DMS53 treated with DMSO at 0.1 percent for 48 hours (cell line): ENCODE results near the gene S100A16.
"Not testable (repeated sequence)": the region's sequence is repeated elsewhere in the genome, so short reads cannot be mapped to it uniquely, and the experiment has no call there.

Experiments used
- DNase-seq: peaks from one replicate; lab custom pipeline; 2025; ENCODE audit not compliant: unreplicated experiment; lab: John Stamatoyannopoulos, UW

Gene S100A16, protein sequence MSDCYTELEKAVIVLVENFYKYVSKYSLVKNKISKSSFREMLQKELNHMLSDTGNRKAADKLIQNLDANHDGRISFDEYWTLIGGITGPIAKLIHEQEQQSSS

DNA sequence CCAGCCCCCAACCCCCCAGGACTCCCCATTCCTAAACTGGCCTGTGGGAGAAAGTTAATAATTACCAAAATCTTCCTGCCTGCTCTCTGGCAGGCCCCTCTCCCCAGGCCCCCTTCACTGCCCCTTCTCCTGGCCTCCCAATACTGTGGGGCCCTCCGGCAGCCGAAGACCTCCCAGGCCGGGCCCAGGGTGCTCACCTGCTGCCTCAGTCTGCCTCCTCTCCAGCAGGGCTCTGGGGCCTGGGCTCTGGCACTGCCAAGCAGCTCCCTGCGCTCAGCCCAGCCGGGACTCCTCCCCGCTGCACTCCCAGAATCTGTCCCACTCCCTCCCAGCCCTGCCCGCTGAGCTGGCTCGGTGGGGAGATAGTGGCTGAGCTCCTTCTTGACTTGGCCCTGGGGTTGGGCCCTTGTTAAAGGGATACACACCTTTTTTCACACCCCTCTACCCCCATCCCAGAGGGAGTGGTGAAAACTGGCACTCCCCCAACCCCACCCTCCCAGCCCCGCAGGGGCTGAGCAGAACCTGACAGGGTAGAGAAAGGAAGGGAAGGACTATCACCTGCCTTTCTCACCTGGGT is at the start of gene S100A16:
Gene S100A16 (minus strand): TSS at position 383 of the 577 bp plus-strand sequence. CDS start 4,986 bp downstream, outside the sequence.
- no peak for DNase-seq

DNA sequence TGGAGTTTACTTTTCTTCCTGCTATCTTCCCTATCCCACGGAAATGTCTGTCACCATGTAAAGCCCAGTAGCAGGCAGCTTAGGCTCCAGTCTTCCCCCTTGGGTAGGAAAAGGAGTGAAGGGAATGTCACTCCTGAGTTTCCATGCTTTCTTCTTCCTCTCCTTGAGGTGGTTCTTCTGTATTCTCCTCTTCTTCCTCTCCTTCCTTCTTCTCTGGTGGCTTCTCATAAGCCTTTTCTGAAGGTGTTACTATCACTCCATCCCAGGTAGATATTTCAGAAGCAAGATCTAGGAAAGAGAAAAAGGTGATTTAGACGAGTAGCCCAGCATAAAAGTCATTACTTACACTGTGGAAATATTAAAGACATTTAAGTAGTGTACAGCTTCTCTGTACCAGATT is 49.3 kb upstream of the S100A16 start:
- DNase-seq = no peak

DNA sequence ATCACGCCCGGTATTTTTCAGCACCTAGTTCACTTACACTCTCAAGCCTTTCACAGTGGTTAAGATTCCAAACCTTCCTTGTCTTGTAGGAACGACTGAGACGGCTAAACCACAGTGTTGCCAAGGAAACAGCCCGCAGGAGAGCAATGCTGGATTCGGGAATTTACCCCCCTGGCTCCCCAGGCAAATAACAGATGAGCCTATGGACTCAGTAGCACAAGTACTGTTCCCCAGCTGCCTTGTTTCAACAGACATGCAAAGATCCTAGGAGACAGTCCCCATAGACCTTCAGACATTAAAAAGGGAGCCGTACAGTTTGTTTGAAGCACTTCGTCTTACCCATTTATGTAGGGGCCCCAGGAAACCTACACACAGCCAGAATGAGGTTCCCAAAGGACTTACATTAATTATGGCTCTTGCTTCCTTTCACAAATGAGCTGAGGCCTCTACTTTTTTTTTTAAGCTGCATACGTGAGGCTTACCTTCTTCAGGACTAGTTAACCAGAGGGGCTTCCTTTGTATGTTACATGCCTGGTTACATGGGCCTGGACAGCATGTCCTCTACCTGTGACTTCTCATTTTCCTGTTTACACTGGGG is 48.3 kb upstream of the S100A16 start:
- DNase-seq = no peak

DNA sequence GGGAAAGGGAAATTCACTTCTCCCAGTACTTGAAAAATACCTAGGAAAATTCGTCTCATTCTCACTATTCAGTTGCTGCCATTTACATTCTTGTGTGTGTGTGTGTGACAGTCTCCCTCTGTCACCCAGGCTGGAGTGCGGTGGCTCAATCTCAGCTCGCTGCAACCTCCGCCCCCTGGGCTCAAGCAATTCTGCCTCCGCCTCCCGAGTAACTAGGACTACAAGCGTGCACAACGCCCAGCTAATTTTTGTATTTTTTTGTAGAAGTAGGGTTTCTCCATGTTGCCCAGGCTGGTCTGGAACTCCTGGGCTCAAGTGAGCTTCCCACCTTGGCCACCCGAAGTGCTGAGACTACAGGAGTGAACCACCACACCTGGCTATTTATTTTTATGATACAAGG is 46.7 kb upstream of the S100A16 start:
- no peak for DNase-seq

DNA sequence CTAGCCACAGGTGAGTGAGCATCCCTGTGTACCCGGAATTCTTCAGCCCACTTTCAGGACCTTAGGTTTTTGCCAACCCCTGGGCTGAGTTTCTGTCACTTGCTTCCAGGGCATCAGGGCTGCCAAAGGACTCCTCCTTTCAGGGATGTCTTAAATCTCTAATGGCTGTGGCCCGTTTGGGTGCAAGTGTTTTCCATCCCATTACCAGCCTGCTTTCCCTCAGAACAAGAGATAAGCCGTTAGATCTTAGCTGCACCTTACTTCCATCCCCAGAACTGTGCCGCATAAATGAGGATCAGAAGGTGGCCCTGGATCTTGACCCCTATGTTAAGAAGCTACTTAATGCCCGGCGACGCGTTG is 46.2 kb upstream of the S100A16 start:
- no peak for DNase-seq

DNA sequence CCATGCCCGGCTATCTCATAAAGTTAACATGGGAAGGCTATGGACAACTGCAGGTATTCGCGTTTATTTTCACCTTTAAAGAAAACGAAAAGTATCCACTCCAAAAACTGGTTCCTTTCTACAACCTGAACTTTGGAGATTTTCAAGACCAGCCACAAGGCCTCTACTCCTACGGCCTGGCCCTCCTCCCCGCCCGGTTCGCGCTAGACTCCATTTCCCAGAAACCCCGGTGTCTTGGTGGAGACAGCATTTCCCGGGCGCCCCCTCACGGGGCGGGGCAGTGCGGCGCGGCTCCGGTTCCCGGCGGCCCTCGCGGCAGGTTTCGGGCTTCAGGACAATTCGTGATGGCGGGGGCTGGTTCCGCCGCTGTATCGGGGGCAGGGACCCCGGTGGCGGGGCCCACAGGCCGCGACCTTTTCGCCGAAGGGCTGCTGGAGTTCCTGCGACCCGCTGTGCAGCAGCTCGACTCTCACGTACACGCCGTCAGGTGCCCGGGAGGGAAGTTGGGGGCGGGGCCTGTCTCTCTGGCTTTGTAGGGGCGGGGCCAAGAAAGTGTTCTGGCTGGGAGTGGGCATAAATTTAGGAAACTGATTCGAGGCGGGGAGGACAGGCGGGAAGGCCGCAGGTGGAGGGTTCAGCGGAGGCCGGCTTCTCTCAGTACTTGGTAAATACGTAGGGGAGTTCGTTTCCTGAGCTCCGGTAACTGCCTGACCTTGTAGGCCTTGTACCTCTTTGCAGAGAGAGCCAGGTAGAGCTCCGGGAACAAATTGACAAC is 45.6 kb upstream of the S100A16 start, which contains the start of gene SNAPIN:
Gene SNAPIN (plus strand): TSS at position 304 of the 775 bp plus-strand sequence. CDS start 41 bp downstream, at position 345.
- DNase-seq = peak; percentile 84

DNA sequence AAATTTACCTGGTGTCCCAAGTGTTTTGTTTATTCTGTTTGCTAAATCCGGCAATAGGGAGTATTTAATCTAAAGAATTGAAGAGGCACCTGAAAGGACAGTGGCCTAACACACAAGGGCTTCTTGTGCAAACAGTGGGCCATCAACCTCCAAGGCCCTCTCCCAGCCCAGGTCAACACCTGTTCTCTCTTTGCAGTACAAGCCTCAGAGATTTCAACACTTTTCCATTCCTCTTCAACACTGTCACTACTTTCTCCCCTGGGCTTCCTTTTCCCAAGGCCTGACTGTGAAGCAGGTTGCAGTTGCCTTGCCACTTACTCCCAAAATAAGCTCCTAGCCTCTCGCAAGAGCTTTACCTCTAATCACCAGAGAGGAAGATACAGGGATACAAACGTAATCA is 42.4 kb upstream of the S100A16 start:
- DNase-seq = peak; percentile 94

DNA sequence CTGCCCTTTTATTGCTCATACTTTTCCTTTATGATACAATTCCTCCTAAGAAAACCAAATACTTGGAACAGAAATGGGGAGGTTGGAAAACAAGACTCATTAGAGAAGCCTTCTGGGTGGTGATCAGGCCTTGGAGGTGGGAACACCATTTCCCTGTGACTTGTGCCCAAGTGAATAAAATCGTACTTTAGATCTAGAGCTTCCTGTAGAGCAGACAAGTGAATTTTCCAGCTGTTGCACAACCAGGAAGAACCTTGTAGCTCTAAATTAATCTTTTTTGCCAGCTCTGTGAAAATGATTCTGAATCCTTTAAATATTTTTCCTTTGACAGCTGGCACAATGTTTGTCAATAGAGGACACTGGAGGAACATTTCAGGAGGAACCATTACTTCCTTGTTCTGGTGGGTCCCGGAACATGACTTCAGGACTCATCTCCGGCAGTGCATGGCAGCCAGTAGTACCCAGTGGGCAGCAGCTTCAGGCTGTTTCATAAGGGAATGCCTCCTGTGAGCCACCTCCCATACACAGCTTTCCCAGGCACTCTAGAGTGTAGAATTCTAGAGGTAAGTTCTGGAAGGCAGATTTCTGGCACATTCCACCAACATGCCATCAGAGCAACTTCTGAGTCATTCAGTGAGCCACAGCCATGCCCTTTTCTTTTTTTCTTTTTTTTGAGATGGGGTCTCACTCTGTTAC is 40.0 kb upstream of the S100A16 start:
- no peak for DNase-seq

DNA sequence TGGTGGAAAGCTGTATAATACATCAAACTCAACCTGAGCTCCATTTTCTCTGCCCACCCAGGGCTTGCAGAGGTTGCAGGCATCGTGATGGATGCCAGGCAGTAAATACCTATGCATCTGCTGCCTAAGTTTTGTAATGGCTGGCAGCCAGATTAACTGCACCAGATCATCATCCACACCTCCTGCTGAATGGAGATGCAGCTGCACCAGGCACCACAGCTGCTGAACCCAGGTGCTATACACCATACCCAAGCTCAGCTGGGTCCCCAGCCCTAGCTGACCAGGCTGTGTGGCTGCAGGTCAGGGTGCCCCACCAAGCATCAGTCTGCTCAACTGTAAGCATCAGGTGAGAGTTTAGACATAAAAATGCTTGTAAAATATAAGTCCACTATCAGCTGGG is 38.8 kb upstream of the S100A16 start:
- DNase-seq = no peak

DNA sequence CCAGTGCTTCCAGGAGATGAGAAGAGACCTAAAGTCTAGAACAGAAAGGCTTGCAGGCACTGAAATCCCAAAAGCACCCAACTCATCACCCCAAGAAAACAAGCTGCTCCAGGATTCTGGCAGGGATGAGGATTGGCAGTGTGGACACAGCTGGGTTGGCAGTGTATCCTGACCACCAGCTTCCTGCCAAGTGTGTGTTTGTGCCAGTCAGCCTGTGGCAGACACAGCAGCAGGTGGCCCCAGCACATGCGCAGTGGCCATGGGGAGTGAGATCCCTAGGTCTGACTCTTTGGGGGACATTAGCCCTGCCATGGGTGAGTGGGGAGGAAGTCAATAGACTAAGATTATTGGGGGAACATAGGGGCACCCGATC is 36.9 kb upstream of the S100A16 start:
- DNase-seq = peak; percentile 56

DNA sequence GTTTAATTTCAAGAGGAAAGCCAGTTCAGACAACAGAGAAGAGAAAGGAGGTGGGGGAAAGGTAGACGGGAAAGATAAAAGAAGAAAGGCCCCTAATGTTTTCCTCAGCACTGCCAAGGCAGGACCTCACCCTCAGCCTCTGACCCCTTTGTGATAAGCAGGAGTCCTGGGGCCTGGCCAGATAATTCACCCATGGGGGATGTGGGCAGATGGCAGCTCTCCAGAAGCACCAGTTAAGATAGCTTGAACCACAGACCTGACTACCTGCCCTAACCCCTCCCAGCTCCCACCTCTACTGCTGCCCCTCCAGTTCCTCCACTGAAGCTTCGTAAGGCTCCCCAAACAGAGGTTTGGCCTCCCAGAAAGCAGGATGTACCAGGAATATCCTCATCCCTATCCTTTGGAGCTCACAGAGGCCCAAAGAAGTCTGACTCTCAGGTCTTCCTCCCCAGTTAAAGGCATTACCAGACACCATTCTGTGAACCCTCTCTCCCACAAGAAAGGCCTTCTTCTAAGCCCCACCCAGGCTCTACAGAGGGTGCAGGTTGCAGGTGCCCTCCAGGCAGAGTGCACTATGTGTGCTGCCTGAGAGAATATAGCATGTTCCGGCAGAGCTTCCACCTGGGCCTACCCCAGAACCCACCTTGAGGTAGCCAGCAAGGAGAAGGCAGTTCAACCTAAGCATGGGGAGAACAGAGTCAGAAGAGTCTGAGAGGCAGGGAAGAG is 36.4 kb upstream of the S100A16 start:
- DNase-seq = peak; percentile 34

DNA sequence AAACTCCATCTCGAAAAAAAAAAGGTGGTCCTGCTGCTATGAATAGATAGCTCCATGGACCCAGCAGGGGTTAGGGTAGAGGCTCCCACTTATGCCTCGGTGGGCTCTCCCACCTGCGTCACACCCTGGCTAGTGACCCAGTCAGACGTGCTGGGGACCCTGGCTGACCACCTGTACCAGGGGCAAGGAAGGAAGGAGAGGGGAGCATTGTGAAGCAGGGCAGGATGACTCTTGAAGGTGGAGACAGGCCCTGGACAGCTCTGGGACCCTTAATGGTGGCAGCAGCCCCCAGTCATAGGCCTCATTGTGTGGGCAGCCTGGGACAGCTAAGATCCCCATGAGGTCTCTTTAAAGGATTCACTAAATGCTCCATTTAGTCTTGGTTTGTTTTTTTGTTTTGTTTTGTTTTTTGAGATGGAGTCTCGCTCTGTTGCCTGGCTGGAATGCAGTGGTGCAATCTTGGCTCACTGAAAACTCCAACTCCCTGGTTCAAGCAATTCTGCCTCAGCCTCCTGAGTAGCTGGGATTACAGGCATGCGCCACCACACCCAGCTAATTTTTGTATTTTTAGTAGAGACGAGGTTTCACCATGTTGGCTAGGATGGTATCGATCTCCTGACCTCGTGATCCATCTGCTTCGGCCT is 35.2 kb upstream of the S100A16 start:
- DNase-seq = no peak

DNA sequence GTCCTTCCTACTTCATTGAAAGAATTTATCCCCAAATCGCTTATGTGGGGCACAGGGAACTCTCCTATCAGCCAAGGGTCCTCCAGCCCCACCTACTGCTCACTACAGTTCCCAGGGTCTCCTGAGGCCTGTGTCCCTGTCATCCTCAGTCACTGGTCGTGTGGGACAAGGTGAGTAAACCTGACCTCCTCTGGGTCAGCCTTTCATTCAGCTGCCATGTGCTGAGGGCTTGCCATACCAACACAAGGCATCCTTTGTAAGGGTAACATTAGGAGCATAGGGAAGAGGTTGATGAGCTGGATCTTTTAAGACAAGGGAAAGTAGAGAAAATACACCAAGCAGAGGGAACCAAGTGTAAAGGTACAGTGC is 34.4 kb upstream of the S100A16 start:
- DNase-seq = no peak

DNA sequence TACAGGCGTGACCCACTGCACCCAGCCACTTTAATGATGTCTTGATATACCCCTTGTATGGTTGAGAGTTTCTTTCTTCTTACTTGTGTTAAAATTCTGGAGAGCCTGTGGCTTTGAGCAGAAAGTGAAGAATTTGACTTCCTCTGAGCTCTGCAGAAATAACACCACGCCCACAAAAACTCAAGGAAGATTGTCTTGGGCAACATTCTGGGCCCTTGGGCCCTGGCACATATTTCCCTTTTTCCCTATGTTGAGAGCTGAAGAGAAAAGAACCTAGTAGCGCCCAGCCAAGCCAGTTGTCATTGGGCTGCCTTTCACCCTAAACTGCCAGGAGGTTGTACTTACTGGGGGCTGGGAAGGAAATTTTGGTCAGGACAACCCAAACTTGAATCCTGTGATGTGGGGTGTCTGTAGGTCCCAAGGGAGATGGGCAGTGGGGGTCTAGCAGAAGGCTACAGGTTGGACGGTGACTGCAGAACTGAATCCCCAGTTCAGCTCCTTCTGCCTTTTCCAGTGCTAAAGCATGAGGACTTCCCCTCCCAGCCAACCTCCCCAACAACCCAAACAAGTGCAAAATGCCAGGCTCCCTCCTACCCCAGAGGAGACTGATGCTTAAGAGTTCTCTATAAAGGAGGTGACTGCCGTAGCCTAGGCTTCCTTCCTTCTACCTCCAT is 33.9 kb upstream of the S100A16 start:
- DNase-seq = no peak

DNA sequence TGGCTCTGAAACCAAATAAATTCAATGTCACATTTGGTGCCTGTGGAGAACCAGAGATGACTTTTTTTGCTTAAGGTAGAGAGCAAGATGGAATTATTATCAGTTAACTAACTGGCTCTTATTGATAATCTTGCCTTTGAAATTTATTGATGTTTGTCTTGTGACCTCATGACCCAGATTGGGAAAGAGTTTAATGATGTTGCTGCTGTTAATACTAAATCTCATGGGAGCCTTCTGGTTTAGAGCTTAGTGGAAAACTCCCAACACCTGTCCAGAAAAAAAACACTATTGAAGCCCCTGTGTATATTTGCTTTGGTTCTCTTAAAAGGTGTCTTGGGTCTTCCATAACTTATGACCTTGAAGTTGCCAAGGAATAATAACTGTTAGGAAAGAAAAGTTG is 30.9 kb upstream of the S100A16 start:
- no peak for DNase-seq

DNA sequence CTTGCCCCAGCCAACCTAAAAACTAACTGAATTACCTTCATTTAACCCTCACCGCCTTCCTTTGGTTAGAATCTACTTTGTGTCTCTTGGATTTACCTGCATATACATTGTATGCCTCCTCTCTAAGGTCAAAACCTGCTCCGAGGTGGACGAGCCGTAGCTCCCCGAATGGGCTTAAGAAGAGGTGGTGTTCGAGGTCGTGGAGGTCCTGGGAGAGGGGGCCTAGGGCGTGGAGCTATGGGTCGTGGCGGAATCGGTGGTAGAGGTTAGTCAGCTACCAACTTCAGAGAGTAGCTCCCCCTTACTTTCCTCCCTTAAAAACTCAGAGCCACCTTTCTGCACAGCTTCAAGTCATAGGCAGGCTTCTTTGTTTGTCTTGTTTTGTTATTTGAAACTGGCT is 30.2 kb upstream of the S100A16 start:
- DNase-seq = no peak

DNA sequence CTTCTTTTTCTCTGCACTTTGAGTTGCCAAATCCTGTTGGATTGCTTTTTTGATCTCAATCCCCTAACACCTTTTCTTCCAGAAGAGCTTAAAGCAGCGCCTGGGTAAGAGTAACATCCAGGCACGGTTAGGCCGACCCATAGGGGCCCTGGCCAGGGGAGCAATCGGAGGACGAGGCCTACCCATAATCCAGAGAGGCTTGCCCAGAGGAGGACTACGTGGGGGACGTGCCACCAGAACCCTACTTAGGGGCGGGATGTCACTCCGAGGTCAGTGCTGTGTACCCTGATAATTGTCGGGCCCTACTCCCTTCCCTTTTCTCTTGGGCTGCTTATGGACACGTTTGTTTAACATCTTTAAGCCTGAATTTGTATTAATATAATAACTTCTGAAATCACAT is 29.2 kb upstream of the S100A16 start:
- DNase-seq = no peak

DNA sequence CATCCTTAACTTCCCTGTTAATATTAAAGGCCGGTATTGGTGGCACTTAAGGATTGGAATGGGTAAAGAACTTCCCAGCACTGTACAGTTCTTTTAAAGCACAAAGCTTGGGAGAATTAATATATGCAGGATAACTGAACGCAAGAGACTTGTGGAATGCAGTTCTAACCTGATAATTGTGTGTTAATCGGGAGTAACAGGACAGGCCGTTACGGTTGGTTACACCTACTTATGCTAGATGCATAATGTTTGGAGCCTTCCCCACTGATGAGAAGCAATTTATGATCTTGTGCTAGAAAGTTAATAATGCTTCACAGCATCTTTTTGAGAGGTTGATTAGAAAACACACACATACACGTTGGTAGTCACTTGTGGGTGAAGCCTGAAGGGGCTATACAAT is 27.9 kb upstream of the S100A16 start:
- no peak for DNase-seq

DNA sequence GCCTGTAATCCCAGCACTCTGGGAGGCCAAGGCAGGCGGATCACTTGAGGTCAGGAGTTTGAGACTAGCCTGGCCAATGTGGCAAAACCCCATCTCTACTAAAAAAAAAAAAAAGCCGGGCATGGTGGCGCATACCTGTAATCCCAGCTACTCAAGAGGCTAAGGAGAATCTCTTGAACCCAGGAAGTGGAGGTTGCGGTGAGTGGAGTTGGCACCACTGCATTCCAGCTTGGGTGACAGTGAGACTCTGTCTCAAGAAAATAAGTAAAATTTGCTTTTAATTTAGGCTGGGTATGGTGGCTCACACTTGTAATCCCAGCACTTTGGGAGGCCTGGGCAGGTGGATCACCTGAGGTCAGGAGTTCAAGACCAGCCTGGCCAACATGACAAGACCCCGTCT is 27.3 kb upstream of the S100A16 start:
- not testable (repeated sequence) for DNase-seq

DNA sequence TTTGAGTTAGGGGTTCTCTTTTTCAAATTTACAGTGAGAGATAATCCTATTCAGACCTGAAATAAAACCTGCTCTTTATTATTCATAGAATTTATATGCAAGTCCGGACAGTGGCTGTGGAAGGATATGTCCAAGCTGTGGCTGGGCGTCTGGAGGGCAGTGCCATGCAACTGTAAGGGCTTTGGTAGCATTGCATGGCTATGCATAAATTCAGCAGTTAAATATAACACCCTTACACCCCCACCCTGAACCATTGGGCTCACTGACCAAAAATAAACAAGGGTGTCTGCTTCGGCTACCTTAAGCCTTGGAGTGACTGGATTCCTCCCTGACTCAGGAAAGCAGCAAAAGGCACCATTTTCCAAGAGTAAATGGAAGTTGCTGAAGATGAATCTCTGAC is 26.3 kb upstream of the S100A16 start:
- no peak for DNase-seq
